ENCODE results near the gene TMEM238.

Gene TMEM238

DNA sequence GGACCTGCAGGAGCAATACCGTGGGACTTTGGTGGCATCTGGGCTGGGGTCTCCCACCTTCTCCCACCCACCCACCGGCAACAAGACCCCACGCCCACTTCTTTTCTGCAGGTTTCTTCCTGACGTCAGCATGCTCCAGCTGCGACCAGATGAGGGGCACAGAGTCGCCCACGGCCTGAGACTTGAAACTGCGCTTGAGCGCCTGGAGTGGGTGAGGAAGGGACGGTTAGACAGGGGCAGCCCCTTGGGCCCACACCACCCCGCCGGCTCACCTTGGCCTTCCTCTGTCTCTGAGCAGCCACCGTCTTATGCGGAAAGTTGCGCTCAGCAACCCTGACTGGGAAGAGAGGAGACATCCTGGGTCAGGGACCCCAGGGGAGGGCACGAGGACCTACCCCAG lies 23.2 kb downstream of the TMEM238 start:
- H3K4me1 ChIP-seq (ENCODE audit: control insufficient read depth, insufficient read depth, low read length) = no peaks in the 10 kb centered on the region
- H3K36me3 ChIP-seq (ENCODE audit: control insufficient read depth, insufficient read depth, low read length) = no peaks in the 10 kb centered on the region
- H3K9me3 ChIP-seq (ENCODE audit: control insufficient read depth, insufficient read depth, low read length) = no peaks in the 10 kb centered on the region
- H3K9ac ChIP-seq (ENCODE audit: low read depth, low read length) = no peak overlapping the region
- H3K4me3 ChIP-seq (ENCODE audit: low read depth, low read length) = no peak overlapping the region
- peaks cover 10% of the 10 kb centered on the region for H3K27me3 ChIP-seq (ENCODE audit: control insufficient read depth, insufficient read depth, low read length)

DNA sequence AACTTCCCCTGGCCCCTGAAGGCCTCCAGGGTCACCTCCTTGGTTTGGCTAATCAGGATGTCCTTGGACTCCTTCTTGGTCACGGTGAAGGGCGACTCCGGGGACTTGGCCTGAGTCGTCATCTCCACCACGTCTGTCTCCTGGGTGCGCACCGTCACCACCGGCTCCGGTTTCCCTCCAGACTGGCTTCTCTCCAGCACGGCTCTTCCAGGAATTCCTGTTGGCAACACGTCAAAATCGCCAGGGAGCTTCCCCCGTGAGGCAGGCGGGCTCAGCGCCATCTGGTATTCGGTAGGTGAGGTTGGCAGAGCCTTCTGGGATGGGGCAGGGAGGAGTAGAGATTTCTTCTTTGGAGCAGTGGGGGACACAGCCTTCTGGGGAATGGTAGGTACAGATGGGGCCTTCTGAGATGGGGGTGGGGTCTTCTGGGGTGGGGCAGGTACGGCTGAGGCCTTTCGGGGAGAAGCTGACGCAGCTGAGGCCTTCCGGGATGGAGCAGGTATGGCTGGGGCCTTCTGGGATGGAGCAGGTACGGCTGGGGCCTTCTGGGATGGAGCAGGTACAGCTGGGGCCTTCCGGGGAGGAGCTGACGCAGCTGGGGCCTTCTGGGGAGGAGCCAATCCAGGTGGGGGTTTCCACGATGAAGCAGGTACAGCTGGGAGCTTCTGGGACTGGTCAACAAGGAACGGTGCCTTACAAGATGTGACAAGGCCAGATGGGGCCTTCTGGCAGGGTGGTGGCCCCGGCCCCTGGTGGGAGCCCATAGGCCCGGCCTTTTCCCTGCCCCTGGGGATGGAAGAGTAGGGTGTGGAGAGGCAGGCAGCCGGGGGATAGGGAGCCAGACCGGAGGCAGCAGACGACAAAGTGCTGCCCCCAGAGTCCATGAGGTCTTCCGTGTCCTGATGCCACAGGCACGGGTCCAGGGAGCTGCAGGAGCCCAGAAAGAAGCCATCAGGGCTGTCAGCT lies 24.9 kb downstream of the TMEM238 start:
- H3K9ac ChIP-seq (ENCODE audit: low read depth, low read length) = no peak overlapping the region
- H3K27me3 ChIP-seq (ENCODE audit: control insufficient read depth, insufficient read depth, low read length) = peaks cover 18% of the 10 kb centered on the region
- no peaks in the 10 kb centered on the region for H3K9me3 ChIP-seq (ENCODE audit: control insufficient read depth, insufficient read depth, low read length)

GRCh38 chr19:55358493-55358892 lies 25.6 kb downstream of the TMEM238 start:
- Histone ChIP-seq H3K4me3 (ENCODE audit: low read depth, low read length) (no peak overlapping the region), H3K27me3 (ENCODE audit: control insufficient read depth, insufficient read depth, low read length) (peaks cover 19% of the 10 kb centered on the region), H3K9ac (ENCODE audit: low read depth, low read length) (no peak overlapping the region), H3K9me3 (ENCODE audit: control insufficient read depth, insufficient read depth, low read length) (no peaks in the 10 kb centered on the region), H3K36me3 (ENCODE audit: control insufficient read depth, insufficient read depth, low read length) (no peaks in the 10 kb centered on the region), H3K4me1 (ENCODE audit: control insufficient read depth, insufficient read depth, low read length) (no peaks in the 10 kb centered on the region)

More for the DNA sequence above, 24.9 kb downstream of the TMEM238 start:
- Histone ChIP-seq H3K4me3 (ENCODE audit: low read depth, low read length) (no peak overlapping the region), H3K4me1 (ENCODE audit: control insufficient read depth, insufficient read depth, low read length) (no peaks in the 10 kb centered on the region), H3K36me3 (ENCODE audit: control insufficient read depth, insufficient read depth, low read length) (no peaks in the 10 kb centered on the region)

GRCh38 chr19:55355213-55355821 lies 28.8 kb downstream of the TMEM238 start:
- Histone ChIP-seq H3K9me3 (ENCODE audit: control insufficient read depth, insufficient read depth, low read length) (no peaks in the 10 kb centered on the region), H3K27me3 (ENCODE audit: control insufficient read depth, insufficient read depth, low read length) (peaks cover 35% of the 10 kb centered on the region), H3K36me3 (ENCODE audit: control insufficient read depth, insufficient read depth, low read length) (peaks cover 8% of the 10 kb centered on the region), H3K9ac (ENCODE audit: low read depth, low read length) (no peak overlapping the region), H3K4me3 (ENCODE audit: low read depth, low read length) (no peak overlapping the region), H3K4me1 (ENCODE audit: control insufficient read depth, insufficient read depth, low read length) (peaks cover 1% of the 10 kb centered on the region)

GRCh38 chr19:55354698-55355212 lies 29.3 kb downstream of the TMEM238 start, which contains the start of gene COX6B2:
Gene COX6B2 (minus strand): TSS chr19:55354719. CDS start chr19:55354521, 198 bp downstream.
- Histone ChIP-seq H3K9me3 (ENCODE audit: control insufficient read depth, insufficient read depth, low read length) (no peaks in the 10 kb centered on the region), H3K36me3 (ENCODE audit: control insufficient read depth, insufficient read depth, low read length) (peaks cover 12% of the 10 kb centered on the region), H3K27me3 (ENCODE audit: control insufficient read depth, insufficient read depth, low read length) (peaks cover 35% of the 10 kb centered on the region), H3K9ac (ENCODE audit: low read depth, low read length) (no peak within 1 kb of the TSS), H3K4me3 (ENCODE audit: low read depth, low read length) (peak within 1 kb of the TSS; percentile 59), H3K4me1 (ENCODE audit: control insufficient read depth, insufficient read depth, low read length) (peaks cover 5% of the 10 kb centered on the region)

GRCh38 chr19:55353803-55354697 lies 30.0 kb downstream of the TMEM238 start:
- Histone ChIP-seq H3K4me1 (ENCODE audit: control insufficient read depth, insufficient read depth, low read length) (peaks cover 5% of the 10 kb centered on the region), H3K36me3 (ENCODE audit: control insufficient read depth, insufficient read depth, low read length) (peaks cover 12% of the 10 kb centered on the region), H3K4me3 (ENCODE audit: low read depth, low read length) (peak overlapping the region; percentile 59), H3K9ac (ENCODE audit: low read depth, low read length) (no peak overlapping the region), H3K27me3 (ENCODE audit: control insufficient read depth, insufficient read depth, low read length) (peaks cover 35% of the 10 kb centered on the region), H3K9me3 (ENCODE audit: control insufficient read depth, insufficient read depth, low read length) (no peaks in the 10 kb centered on the region)

DNA sequence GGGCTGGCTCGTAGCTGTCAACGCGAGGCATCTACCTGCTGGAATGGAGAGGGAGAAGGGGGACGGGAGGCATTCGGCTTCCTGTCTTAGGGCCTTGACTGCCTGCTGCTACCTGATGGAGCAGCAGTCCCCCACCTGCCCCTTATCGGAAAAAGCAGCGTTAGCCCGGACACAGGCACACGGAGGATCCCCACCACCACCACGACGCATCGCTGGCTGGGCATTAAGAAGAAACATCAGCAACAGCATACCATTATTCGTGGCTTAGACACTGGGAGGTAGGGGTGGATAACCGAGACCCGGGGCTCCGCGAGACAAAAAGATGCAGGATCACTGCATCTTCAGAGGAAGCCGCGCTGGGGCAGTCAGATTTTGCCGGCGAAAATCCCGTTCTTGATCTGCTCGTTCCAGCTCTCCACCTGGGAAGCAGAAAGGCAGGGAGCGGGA lies 30.7 kb downstream of the TMEM238 start:
- Histone ChIP-seq H3K9me3 (ENCODE audit: control insufficient read depth, insufficient read depth, low read length) (no peaks in the 10 kb centered on the region), H3K4me3 (ENCODE audit: low read depth, low read length) (peak overlapping the region; percentile 59), H3K9ac (ENCODE audit: low read depth, low read length) (peak overlapping the region; percentile 47), H3K27me3 (ENCODE audit: control insufficient read depth, insufficient read depth, low read length) (peaks cover 35% of the 10 kb centered on the region), H3K4me1 (ENCODE audit: control insufficient read depth, insufficient read depth, low read length) (peaks cover 9% of the 10 kb centered on the region), H3K36me3 (ENCODE audit: control insufficient read depth, insufficient read depth, low read length) (peaks cover 12% of the 10 kb centered on the region)

DNA sequence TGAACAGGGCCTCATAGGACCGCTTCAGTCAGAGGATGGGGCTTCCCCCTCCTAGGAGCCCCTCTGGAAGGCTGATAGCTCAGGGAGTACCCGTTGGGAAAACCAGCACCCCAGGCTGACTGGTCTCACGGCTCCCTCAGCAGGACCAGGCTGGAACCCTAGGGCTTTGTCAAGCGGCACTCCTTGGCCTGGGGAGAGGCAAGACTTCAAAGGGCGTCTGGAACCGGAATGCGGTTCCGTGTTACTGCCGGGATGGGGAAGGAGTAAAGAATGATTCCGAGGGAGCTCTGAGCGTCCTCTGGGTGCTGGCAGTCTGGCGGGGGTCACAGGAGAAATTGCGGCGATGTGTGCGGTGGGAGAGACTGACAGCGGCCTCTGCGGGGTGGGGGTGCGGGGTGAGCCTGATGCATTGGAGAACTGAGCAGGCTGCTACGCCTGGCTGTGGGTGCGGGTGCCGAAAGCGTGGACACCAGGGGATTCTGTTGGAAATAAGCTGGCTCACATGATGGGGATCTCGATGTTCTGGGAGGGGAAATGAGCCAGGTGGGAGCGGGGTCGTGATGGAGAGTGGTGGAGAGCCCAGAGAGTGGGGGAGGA lies 31.4 kb downstream of the TMEM238 start:
- H3K9me3 ChIP-seq (ENCODE audit: control insufficient read depth, insufficient read depth, low read length) = no peaks in the 10 kb centered on the region
- peaks cover 12% of the 10 kb centered on the region for H3K36me3 ChIP-seq (ENCODE audit: control insufficient read depth, insufficient read depth, low read length)
- H3K9ac ChIP-seq (ENCODE audit: low read depth, low read length) = no peak overlapping the region
- H3K4me3 ChIP-seq (ENCODE audit: low read depth, low read length) = peak overlapping the region; percentile 59
- peaks cover 35% of the 10 kb centered on the region for H3K27me3 ChIP-seq (ENCODE audit: control insufficient read depth, insufficient read depth, low read length)
- peaks cover 16% of the 10 kb centered on the region for H3K4me1 ChIP-seq (ENCODE audit: control insufficient read depth, insufficient read depth, low read length)

GRCh38 chr19:55352040-55352439 lies 32.1 kb downstream of the TMEM238 start:
- peaks cover 16% of the 10 kb centered on the region for H3K4me1 ChIP-seq (ENCODE audit: control insufficient read depth, insufficient read depth, low read length)
- no peaks in the 10 kb centered on the region for H3K9me3 ChIP-seq (ENCODE audit: control insufficient read depth, insufficient read depth, low read length)
- peaks cover 16% of the 10 kb centered on the region for H3K36me3 ChIP-seq (ENCODE audit: control insufficient read depth, insufficient read depth, low read length)
- H3K27me3 ChIP-seq (ENCODE audit: control insufficient read depth, insufficient read depth, low read length) = peaks cover 31% of the 10 kb centered on the region
- H3K9ac ChIP-seq (ENCODE audit: low read depth, low read length) = no peak overlapping the region
- H3K4me3 ChIP-seq (ENCODE audit: low read depth, low read length) = no peak overlapping the region

GRCh38 chr19:55350620-55351315 lies 33.3 kb downstream of the TMEM238 start:
- H3K4me1 ChIP-seq (ENCODE audit: control insufficient read depth, insufficient read depth, low read length) = peaks cover 16% of the 10 kb centered on the region

More at GRCh38 chr19:55350620-55351315, 33.3 kb downstream of the TMEM238 start:
- Histone ChIP-seq H3K9me3 (ENCODE audit: control insufficient read depth, insufficient read depth, low read length) (no peaks in the 10 kb centered on the region), H3K27me3 (ENCODE audit: control insufficient read depth, insufficient read depth, low read length) (peaks cover 24% of the 10 kb centered on the region), H3K4me3 (ENCODE audit: low read depth, low read length) (no peak overlapping the region), H3K36me3 (ENCODE audit: control insufficient read depth, insufficient read depth, low read length) (peaks cover 23% of the 10 kb centered on the region), H3K9ac (ENCODE audit: low read depth, low read length) (no peak overlapping the region)

All from iPS-15b (cell line).